ENCODE measurements around the gene NUTF2. TPM values are rescaled to one million over a fixed set of nuclear protein-coding genes. Genes with fewer than 3 reads are reported as not detected.

NUTF2 gene
- polyA plus RNA-seq, 3 donors, result 64.2 to 104 (median 90.3) TPM

DNA sequence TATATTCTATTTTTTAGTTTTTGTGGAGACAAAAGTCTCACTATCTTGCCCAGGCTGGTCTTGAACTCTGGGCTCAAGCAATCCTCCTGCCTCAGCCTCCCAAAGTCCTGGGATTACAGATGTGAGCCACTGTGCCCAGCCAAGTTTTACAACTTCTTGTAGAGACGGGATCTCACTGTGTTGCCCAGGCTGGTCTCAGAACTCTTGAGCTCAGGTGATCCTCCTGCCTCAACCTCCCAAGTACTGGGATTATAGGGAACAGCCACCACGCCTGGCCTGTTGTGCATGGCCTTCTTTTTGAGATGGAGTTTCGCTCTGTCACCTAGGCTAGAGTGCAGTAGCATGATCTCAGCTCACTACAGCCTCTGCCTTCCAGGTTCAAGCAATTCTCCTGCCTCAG is 6.9 kb downstream of the NUTF2 start:
- 100% methylated on average over 1 of the region's 3 CpGs for WGBS (ENCODE audit: insufficient coverage)
- H2AFZ ChIP-seq (ENCODE audit: insufficient read depth, low read depth, low read length, poor library complexity, severe bottlenecking), result no peak overlapping the region
- peaks cover 4 to 7% of the 10 kb centered on the region in 2 donors for H3K4me1 ChIP-seq (ENCODE audit: control insufficient read depth in 1 of 2, insufficient read depth in 2 of 2, low read length in 2 of 2)
- H3K4me3 ChIP-seq (replicated peaks in 1 of 3; ENCODE audit: low read depth in 2 of 3, low read length in 3 of 3), result no peak overlapping the region
- peaks cover 0 to 2% (median 0%) of the 10 kb centered on the region in 7 donors for H3K9me3 Mint-ChIP-seq
- peaks cover 59% of the 10 kb centered on the region for H4K20me1 ChIP-seq (ENCODE audit: insufficient read depth, low read length)
- peaks cover 2 to 3% of the 10 kb centered on the region in 2 donors for H3K36me3 Mint-ChIP-seq
- peak overlapping the region in 2 of 7 donors; percentile 18 to 76 for H3K27ac Mint-ChIP-seq
- H3K4me3 Mint-ChIP-seq, result no peak overlapping the region
- TF ChIP-seq, protein P1, sequence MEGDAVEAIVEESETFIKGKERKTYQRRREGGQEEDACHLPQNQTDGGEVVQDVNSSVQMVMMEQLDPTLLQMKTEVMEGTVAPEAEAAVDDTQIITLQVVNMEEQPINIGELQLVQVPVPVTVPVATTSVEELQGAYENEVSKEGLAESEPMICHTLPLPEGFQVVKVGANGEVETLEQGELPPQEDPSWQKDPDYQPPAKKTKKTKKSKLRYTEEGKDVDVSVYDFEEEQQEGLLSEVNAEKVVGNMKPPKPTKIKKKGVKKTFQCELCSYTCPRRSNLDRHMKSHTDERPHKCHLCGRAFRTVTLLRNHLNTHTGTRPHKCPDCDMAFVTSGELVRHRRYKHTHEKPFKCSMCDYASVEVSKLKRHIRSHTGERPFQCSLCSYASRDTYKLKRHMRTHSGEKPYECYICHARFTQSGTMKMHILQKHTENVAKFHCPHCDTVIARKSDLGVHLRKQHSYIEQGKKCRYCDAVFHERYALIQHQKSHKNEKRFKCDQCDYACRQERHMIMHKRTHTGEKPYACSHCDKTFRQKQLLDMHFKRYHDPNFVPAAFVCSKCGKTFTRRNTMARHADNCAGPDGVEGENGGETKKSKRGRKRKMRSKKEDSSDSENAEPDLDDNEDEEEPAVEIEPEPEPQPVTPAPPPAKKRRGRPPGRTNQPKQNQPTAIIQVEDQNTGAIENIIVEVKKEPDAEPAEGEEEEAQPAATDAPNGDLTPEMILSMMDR (IDR thresholded peaks at IDR 0.05), result no peak
- no peaks in the 10 kb centered on the region for H3K27me3 ChIP-seq (ENCODE audit: control insufficient read depth in 2 of 2, insufficient read depth in 2 of 2, low read length in 2 of 2)
- peaks cover 99% of the 10 kb centered on the region for H3K79me2 ChIP-seq (ENCODE audit: insufficient read depth, low read length)
- no peak overlapping the region for H3K9ac ChIP-seq (ENCODE audit: insufficient read depth, low read length, poor library complexity, severe bottlenecking)
- peaks cover 20% of the 10 kb centered on the region for H3K4me1 Mint-ChIP-seq
- no peaks in the 10 kb centered on the region for H3K9me3 ChIP-seq (replicated peaks in 1 of 2; ENCODE audit: control insufficient read depth in 1 of 2, insufficient read depth in 1 of 2, low read length in 2 of 2)
- peaks cover 0 to 1% (median 0%) of the 10 kb centered on the region in 3 donors for H3K27me3 Mint-ChIP-seq (ENCODE audit: low read depth in 3 of 3)
- no peak for DNase-seq
- no peak overlapping the region for H3K4me2 ChIP-seq (replicated peaks; ENCODE audit: extremely low read depth, low read length, poor library complexity, severe bottlenecking)
- no peak overlapping the region for H3K27ac ChIP-seq (ENCODE audit: low read depth in 1 of 2, low read length in 2 of 2)
- no peaks in the 10 kb centered on the region for H3K36me3 ChIP-seq (replicated peaks in 1 of 2; ENCODE audit: control insufficient read depth in 1 of 2, insufficient read depth in 2 of 2, low read length in 2 of 2)
- intact Hi-C loops (cut with micrococcal nuclease), result no loop called here

DNA sequence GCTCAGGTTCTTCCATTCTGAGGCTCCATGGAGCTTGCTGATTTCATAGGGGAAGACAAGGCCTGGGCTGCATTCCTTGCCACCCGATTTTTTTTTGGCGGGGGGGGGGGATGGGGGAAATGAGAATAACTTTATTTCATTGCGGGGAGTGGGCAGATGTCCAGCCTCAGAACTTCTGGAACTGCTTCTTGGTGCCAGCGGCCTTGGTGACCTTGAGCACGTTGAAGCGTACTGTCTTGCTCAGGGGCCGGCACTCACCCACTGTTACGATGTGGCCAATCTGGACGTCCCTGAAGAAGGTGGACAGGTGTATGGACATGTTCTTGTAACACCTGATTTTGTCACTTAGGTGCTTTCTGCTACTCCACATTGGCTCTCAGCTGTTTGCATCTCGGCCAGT is 9.1 kb downstream of the NUTF2 start:
- 100% methylated on average over 7 of the region's 10 CpGs for WGBS (ENCODE audit: insufficient coverage)
- peaks cover 4 to 9% of the 10 kb centered on the region in 2 donors for H3K4me1 ChIP-seq (ENCODE audit: control insufficient read depth in 1 of 2, insufficient read depth in 2 of 2, low read length in 2 of 2)

More for the DNA sequence above, 9.1 kb downstream of the NUTF2 start:
- Mint-ChIP-seq H3K27ac (peak overlapping the region in 2 of 7 donors; percentile 68 to 88), H3K4me3 (no peak overlapping the region), H3K4me1 (peaks cover 20% of the 10 kb centered on the region), H3K27me3 (ENCODE audit: low read depth in 3 of 3) (no peaks in the 10 kb centered on the region), H3K9me3 (peaks cover 0 to 2% (median 0%) of the 10 kb centered on the region in 7 donors), H3K36me3 (peaks cover 10% of the 10 kb centered on the region in 2 donors)
- no peak overlapping the region for H3K4me3 ChIP-seq (replicated peaks in 1 of 3; ENCODE audit: low read depth in 2 of 3, low read length in 3 of 3)
- peaks cover 96% of the 10 kb centered on the region for H3K79me2 ChIP-seq (ENCODE audit: insufficient read depth, low read length)
- peaks cover 52% of the 10 kb centered on the region for H4K20me1 ChIP-seq (ENCODE audit: insufficient read depth, low read length)
- H3K9me3 ChIP-seq (replicated peaks in 1 of 2; ENCODE audit: control insufficient read depth in 1 of 2, insufficient read depth in 1 of 2, low read length in 2 of 2), result no peaks in the 10 kb centered on the region
- TF ChIP-seq, protein P1 (IDR thresholded peaks at IDR 0.05), result no peak
- intact Hi-C loops (cut with micrococcal nuclease), result no loop called here
- H3K27me3 ChIP-seq (ENCODE audit: control insufficient read depth in 2 of 2, insufficient read depth in 2 of 2, low read length in 2 of 2), result no peaks in the 10 kb centered on the region
- DNase-seq, result no peak
- no peak overlapping the region for H3K4me2 ChIP-seq (replicated peaks; ENCODE audit: extremely low read depth, low read length, poor library complexity, severe bottlenecking)
- peaks cover 6 to 8% of the 10 kb centered on the region in 2 donors for H3K36me3 ChIP-seq (replicated peaks in 1 of 2; ENCODE audit: control insufficient read depth in 1 of 2, insufficient read depth in 2 of 2, low read length in 2 of 2)
- H2AFZ ChIP-seq (ENCODE audit: insufficient read depth, low read depth, low read length, poor library complexity, severe bottlenecking), result no peak overlapping the region
- no peak overlapping the region for H3K9ac ChIP-seq (ENCODE audit: insufficient read depth, low read length, poor library complexity, severe bottlenecking)
- no peak overlapping the region for H3K27ac ChIP-seq (ENCODE audit: low read depth in 1 of 2, low read length in 2 of 2)
